Right ventricle myocardium superior (tissue), 1 donor: Measurements from ENCODE around the gene DGCR2. TPM values are rescaled to one million over a fixed set of nuclear protein-coding genes. Genes with fewer than 3 reads are reported as not detected.
"Not testable (repeated sequence)": the region's sequence is repeated elsewhere in the genome, so short reads cannot be mapped to it uniquely, and the experiment has no call there.

ENCODE experiments used
- ATAC-seq: fragments of 200-7000 bp; cut with Tn5 transposase; one replicate; pipeline ENCODE4 v1.9.1; 2020; ENCODE audit warnings: mild to moderate bottlenecking; ENCODE audit not compliant: poor library complexity
- DNase-seq: peaks from one replicate; pipeline ENCODE4 v3.0.0-alpha.2; 2020
- intact Hi-C: fragments of 100-400 bp; cut with DNase I; formaldehyde crosslinking; loops from one replicate; pipeline ENCODE4 v1.11.2; 2022
- total RNA-seq: library from RNA; stranded (reverse); fragmentation: NEBNext Ultra II Directional; extraction: Animal tissue kit (Norgen Biotek cat#: 25700); gene quantifications from one replicate; pipeline ENCODE4 v1.2.1, GENCODE V29; 2021
- donor health status: DM: no; HTN: yes; CAD: no; lungs with severe emphysema.

DGCR2 gene
- total RNA-seq, 1 donor from 2014 or later, result 29.7 TPM

GRCh38 chr22:19057539-19057938 is 64.7 kb downstream of the DGCR2 start:
- no peak for ATAC-seq
- intact Hi-C loops, result no loop called here
- DNase-seq, result no peak

- intact Hi-C loops, result no loop called here
- no peak for DNase-seq
Observed at GRCh38 chr22:19056951-19057401, 65.2 kb downstream of the DGCR2 start.

GRCh38 chr22:19055801-19056200 is 66.4 kb downstream of the DGCR2 start:
- no peak for DNase-seq

More at GRCh38 chr22:19056951-19057401, 65.2 kb downstream of the DGCR2 start:
- ATAC-seq, result no peak

GRCh38 chr22:19052941-19053541 is 69.2 kb downstream of the DGCR2 start:
- ATAC-seq (no peak), DNase-seq (no peak)

More at GRCh38 chr22:19055801-19056200, 66.4 kb downstream of the DGCR2 start:
- no peak for ATAC-seq
- intact Hi-C loops, result no loop called here

GRCh38 chr22:19051381-19052072 is 70.7 kb downstream of the DGCR2 start:
- ATAC-seq, result no peak
- DNase-seq, result no peak
- intact Hi-C loops, result no loop called here

More at GRCh38 chr22:19052941-19053541, 69.2 kb downstream of the DGCR2 start:
- intact Hi-C loops, result no loop called here

GRCh38 chr22:19050847-19051246 is 71.4 kb downstream of the DGCR2 start:
- ATAC-seq, DNase-seq, intact Hi-C loops: not testable (repeated sequence)

GRCh38 chr22:19050117-19050516 is 72.1 kb downstream of the DGCR2 start:
- ATAC-seq (no peak), DNase-seq (no peak)
- intact Hi-C loops, result no loop called here

GRCh38 chr22:19048531-19048930 is 73.7 kb downstream of the DGCR2 start:
- no peak for DNase-seq
- intact Hi-C loops, result no loop called here

GRCh38 chr22:19047993-19048392 is 74.2 kb downstream of the DGCR2 start:
- DNase-seq, result no peak
- intact Hi-C loops, result no loop called here
- ATAC-seq, result no peak

More at GRCh38 chr22:19048531-19048930, 73.7 kb downstream of the DGCR2 start:
- no peak for ATAC-seq

GRCh38 chr22:19046719-19047609 is 75.2 kb downstream of the DGCR2 start:
- DNase-seq, result no peak
- intact Hi-C loops, result no loop called here
- ATAC-seq, result no peak

- ATAC-seq (no peak), DNase-seq (no peak)
- intact Hi-C loops, result no loop called here
Observed at GRCh38 chr22:19046287-19046686, 75.9 kb downstream of the DGCR2 start.

- DNase-seq, result no peak
- intact Hi-C loops, result no loop called here
- ATAC-seq, result no peak
Observed at GRCh38 chr22:19045094-19045493, 77.1 kb downstream of the DGCR2 start.

- ATAC-seq (no peak), DNase-seq (no peak)
- intact Hi-C loops, result no loop called here
Observed at GRCh38 chr22:19044381-19044780, 77.8 kb downstream of the DGCR2 start.

GRCh38 chr22:19043121-19044085 is 78.8 kb downstream of the DGCR2 start:
- intact Hi-C loops, result no loop called here
- no peak for DNase-seq
- no peak for ATAC-seq

GRCh38 chr22:19042285-19043120 is 79.7 kb downstream of the DGCR2 start:
- intact Hi-C loops, result no loop called here
- DNase-seq, result no peak
- no peak for ATAC-seq

GRCh38 chr22:19041704-19042074 is 80.5 kb downstream of the DGCR2 start:
- ATAC-seq (no peak), DNase-seq (no peak)

GRCh38 chr22:19040888-19041703 is 81.1 kb downstream of the DGCR2 start:
- intact Hi-C loops, result no loop called here
- no peak for DNase-seq

More at GRCh38 chr22:19041704-19042074, 80.5 kb downstream of the DGCR2 start:
- intact Hi-C loops, result no loop called here

More at GRCh38 chr22:19040888-19041703, 81.1 kb downstream of the DGCR2 start:
- ATAC-seq, result no peak
